ENCODE results near the gene EFNA5. TPM values are rescaled to one million over a fixed set of nuclear protein-coding genes. Genes with fewer than 3 reads are reported as not detected.
"Not testable (repeated sequence)": the region's sequence is repeated elsewhere in the genome, so short reads cannot be mapped to it uniquely, and the experiment has no call there.

EFNA5 gene
- total RNA-seq, 4 donors from 2014 or later = 2.8 to 5.7 (median 3.7) TPM

- H3K4me1 ChIP-seq = peaks cover 0 to 8% (median 7%) of the 10 kb centered on the region in 4 donors
- H3K36me3 ChIP-seq = no peaks in the 10 kb centered on the region
- no peaks in the 10 kb centered on the region for H3K27me3 ChIP-seq
- no peak overlapping the region for H3K27ac ChIP-seq (replicated peaks in 1 of 4)
- H3K9me3 ChIP-seq = no peaks in the 10 kb centered on the region
- H3K4me3 ChIP-seq = no peak overlapping the region
- no peak for DNase-seq (ENCODE audit: extremely low spot score)
- 58% methylated on average over 2 of the region's 2 CpGs for WGBS
- intact Hi-C loops (cut with DNase I) = no loop called here
- no peak for TF ChIP-seq EP300 (IDR thresholded peaks at IDR 0.05)
- no peak for TF ChIP-seq POLR2A (IDR thresholded peaks at IDR 0.05; ENCODE audit: low read depth)
- TF ChIP-seq, protein P1, sequence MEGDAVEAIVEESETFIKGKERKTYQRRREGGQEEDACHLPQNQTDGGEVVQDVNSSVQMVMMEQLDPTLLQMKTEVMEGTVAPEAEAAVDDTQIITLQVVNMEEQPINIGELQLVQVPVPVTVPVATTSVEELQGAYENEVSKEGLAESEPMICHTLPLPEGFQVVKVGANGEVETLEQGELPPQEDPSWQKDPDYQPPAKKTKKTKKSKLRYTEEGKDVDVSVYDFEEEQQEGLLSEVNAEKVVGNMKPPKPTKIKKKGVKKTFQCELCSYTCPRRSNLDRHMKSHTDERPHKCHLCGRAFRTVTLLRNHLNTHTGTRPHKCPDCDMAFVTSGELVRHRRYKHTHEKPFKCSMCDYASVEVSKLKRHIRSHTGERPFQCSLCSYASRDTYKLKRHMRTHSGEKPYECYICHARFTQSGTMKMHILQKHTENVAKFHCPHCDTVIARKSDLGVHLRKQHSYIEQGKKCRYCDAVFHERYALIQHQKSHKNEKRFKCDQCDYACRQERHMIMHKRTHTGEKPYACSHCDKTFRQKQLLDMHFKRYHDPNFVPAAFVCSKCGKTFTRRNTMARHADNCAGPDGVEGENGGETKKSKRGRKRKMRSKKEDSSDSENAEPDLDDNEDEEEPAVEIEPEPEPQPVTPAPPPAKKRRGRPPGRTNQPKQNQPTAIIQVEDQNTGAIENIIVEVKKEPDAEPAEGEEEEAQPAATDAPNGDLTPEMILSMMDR (IDR thresholded peaks at IDR 0.05) = no peak
- TF ChIP-seq POLR2AphosphoS5 (IDR thresholded peaks at IDR 0.05) = no peak
These were observed 310.9 kb downstream of the EFNA5 start for GRCh38 chr5:107359916-107360234.

DNA sequence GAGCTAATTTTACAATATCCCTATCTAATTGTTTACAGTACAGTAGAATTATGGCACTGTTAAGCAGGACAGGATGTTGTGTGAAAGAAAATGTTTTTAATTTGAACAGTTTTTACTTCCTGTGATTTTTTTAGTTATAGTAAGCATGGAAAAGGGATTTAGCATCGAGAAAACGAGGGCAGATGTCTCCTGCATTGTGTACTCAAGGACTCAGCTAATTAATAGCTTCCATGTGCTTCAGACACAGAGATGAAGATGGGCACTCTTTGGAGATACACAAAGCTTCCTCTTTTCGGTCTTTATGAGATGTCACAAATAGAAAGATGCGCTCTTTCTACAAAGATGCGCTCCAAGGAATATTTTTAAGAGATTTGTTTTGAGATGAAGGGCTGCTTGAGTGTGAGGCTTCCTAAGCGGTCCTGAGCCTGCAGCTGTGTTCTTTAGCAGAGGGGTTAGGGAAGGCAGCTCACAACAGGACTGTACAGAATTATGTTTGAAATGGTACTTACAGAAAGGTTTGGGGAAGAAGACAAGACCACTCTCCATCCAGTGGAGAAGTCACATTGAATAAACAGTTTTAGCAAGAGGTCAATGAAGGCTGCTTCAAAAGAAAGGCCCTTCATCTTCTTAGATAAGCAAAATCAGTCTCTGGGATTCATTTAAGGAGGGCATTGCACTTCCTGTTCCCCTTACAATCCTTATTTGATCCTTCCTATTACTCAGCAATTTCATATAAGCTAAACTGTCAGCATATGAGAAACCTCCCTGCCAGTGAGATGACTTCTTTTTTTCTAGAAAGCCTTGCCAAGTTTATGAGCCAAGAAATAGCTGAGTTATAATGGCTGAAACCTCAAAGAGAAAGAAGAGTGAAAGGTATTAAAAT, 311.5 kb downstream of the EFNA5 start:
- no peak overlapping the region for H3K27ac ChIP-seq (replicated peaks in 1 of 4)
- no peaks in the 10 kb centered on the region for H3K36me3 ChIP-seq
- H3K9me3 ChIP-seq = no peaks in the 10 kb centered on the region
- no peak for DNase-seq (ENCODE audit: extremely low spot score)
- no peaks in the 10 kb centered on the region for H3K27me3 ChIP-seq
- no peak overlapping the region for H3K4me3 ChIP-seq
- peaks cover 0 to 8% (median 7%) of the 10 kb centered on the region in 4 donors for H3K4me1 ChIP-seq
- TF ChIP-seq, protein P1 (IDR thresholded peaks at IDR 0.05) = no peak
- no peak for TF ChIP-seq POLR2A (IDR thresholded peaks at IDR 0.05; ENCODE audit: low read depth)
- TF ChIP-seq EP300 (IDR thresholded peaks at IDR 0.05) = no peak
- TF ChIP-seq POLR2AphosphoS5 (IDR thresholded peaks at IDR 0.05) = no peak
- 66% methylated on average over 6 of the region's 6 CpGs for WGBS
- intact Hi-C loops (cut with DNase I) = no loop called here

DNA sequence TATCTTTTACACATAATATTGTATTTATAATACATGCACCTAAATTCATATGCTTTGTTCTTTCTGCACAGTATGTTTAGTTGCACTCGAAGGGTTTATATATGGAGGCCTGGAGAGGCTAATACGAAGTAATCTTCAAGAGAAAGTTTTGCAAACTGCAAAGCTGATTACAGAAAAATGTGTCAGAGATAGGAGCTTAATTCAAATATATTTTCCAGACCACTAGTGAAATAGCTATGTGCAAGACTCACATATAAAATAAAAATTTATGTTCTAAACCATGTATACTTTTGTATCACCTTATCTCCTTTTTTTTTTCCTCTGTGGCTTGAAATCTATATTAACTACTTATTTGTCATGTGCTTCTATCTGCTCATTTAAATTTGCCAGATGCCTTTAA, 313.8 kb downstream of the EFNA5 start:
- Histone ChIP-seq H3K27me3 (no peaks in the 10 kb centered on the region), H3K27ac (replicated peaks in 1 of 4) (no peak overlapping the region), H3K4me1 (peaks cover 0 to 8% (median 7%) of the 10 kb centered on the region in 4 donors), H3K9me3 (no peaks in the 10 kb centered on the region), H3K36me3 (no peaks in the 10 kb centered on the region), H3K4me3 (no peak overlapping the region)
- DNase-seq (ENCODE audit: extremely low spot score) = no peak
- 90% methylated on average over 2 of the region's 2 CpGs for WGBS
- intact Hi-C loops (cut with DNase I) = no loop called here
- TF ChIP-seq POLR2A (IDR thresholded peaks at IDR 0.05; ENCODE audit: low read depth) (no peak), EP300 (IDR thresholded peaks at IDR 0.05) (no peak), POLR2AphosphoS5 (IDR thresholded peaks at IDR 0.05) (no peak)
- TF ChIP-seq, protein P1 (IDR thresholded peaks at IDR 0.05) = no peak

GRCh38 chr5:107352576-107352975, 318.2 kb downstream of the EFNA5 start:
- intact Hi-C loops (cut with DNase I) = no loop called here
- no peak for TF ChIP-seq POLR2AphosphoS5 (IDR thresholded peaks at IDR 0.05)
- TF ChIP-seq, protein P1 (IDR thresholded peaks at IDR 0.05) = no peak
- TF ChIP-seq EP300 (IDR thresholded peaks at IDR 0.05) = no peak
- no peak for TF ChIP-seq POLR2A (IDR thresholded peaks at IDR 0.05; ENCODE audit: low read depth)
- Histone ChIP-seq H3K27me3 (no peaks in the 10 kb centered on the region), H3K36me3 (no peaks in the 10 kb centered on the region), H3K4me3 (no peak overlapping the region), H3K4me1 (no peaks in the 10 kb centered on the region), H3K27ac (replicated peaks in 1 of 4) (no peak overlapping the region), H3K9me3 (peaks cover 0 to 14% (median 2%) of the 10 kb centered on the region in 4 donors)
- 81% methylated on average over 2 of the region's 2 CpGs for WGBS
- no peak for DNase-seq (ENCODE audit: extremely low spot score)

GRCh38 chr5:107346580-107346979, 324.2 kb downstream of the EFNA5 start:
- H3K4me1 ChIP-seq; H3K4me3 ChIP-seq; DNase-seq (ENCODE audit: extremely low spot score); H3K36me3 ChIP-seq; H3K27ac ChIP-seq (replicated peaks in 1 of 4); H3K27me3 ChIP-seq; intact Hi-C loops (cut with DNase I): not testable (repeated sequence)
- H3K9me3 ChIP-seq = peaks cover 0 to 34% (median 7%) of the 10 kb centered on the region in 4 donors
- 100% methylated on average over 3 of the region's 3 CpGs for WGBS
